GM06990 (cell line): Measurements from ENCODE around the gene PDXDC1.
"Not testable (repeated sequence)": the region's sequence is repeated elsewhere in the genome, so short reads cannot be mapped to it uniquely, and the experiment has no call there.

Source experiments
- DNase-seq: peaks from one replicate; pipeline ENCODE4 v3.0.0-alpha.2; 2011; ENCODE audit not compliant: insufficient read length; ENCODE audit errors: extremely low read depth
- H3K27me3 ChIP-seq: replicated peaks from 2 replicates; pipeline ENCODE4 v1.6.0; 2011; ENCODE audit warnings: low read length; ENCODE audit not compliant: control insufficient read depth, insufficient read depth
- H3K36me3 ChIP-seq: 2 replicates; pipeline ENCODE4 v1.5.1; 2011; ENCODE audit warnings: low read length; ENCODE audit not compliant: control insufficient read depth, insufficient read depth
- H3K4me3 ChIP-seq: replicated peaks from 2 replicates; pipeline ENCODE4 v1.5.1; 2011; ENCODE audit warnings: low read depth, mild to moderate bottlenecking, control low read depth, low read length

PDXDC1 gene

DNA sequence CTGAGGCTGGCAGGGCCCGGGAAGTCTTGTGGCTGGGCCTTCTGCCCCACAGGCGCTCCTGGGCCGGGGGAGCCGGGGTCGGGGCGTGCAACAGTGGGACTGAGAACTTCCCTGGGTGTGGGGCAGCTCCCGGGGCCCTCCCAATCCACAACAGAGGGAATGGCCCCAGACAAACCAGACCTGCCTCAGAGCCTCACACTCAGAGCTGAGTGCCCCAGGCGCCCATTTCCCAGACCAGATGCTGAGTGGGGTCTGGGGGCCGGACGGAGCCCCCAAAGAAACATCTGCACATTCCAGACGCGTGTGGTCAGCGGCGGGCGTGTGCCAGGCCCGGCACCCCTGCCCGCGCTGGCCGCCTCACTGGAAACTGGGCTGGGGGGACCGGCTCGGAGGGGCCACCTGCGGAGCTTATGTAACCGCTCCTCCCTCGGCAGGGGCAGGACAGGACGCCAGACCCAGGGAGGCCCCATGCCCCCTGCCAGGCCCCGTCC, 168.8 kb downstream of the PDXDC1 start:
- H3K27me3 ChIP-seq, DNase-seq, H3K4me3 ChIP-seq, H3K36me3 ChIP-seq: not testable (repeated sequence)

GRCh38 chr16:15144092-15144631, 169.3 kb downstream of the PDXDC1 start:
- not testable (repeated sequence) for H3K4me3 ChIP-seq, DNase-seq, H3K27me3 ChIP-seq, H3K36me3 ChIP-seq

DNA sequence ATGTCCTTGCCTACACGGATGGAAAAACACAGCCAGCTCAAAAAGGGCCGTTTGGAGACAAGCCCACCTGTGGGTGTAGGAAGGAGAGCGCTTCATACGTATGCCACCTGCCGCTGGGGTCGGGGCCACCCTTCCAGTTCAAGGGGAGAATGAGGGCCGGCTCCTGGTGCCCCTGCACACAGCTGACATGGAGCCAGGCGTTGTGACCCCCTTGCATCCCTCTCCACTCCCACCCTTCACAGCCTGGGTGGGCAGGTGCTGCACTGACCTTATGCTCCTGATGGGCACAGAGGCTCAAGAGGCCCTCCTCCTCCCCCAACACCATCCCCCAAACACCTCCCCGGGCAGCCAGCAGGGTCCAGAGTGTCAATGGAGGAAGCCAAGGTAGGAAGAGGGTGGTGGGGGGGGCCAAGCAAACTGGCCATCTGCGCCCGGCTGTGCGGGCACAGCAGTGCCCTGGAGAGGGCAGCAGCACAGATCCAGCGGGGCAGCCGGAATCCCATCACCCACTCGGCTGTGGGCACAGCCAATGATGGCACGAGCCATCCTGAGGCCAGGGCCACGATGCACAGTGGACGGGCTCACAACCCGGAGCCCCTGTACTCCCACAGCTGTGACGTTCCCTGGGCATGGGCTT, 170.1 kb downstream of the PDXDC1 start:
- not testable (repeated sequence) for H3K27me3 ChIP-seq, DNase-seq, H3K4me3 ChIP-seq, H3K36me3 ChIP-seq

- not testable (repeated sequence) for H3K36me3 ChIP-seq, DNase-seq, H3K4me3 ChIP-seq, H3K27me3 ChIP-seq
Measured at GRCh38 chr16:15145418-15146263, 170.8 kb downstream of the PDXDC1 start.

- H3K36me3 ChIP-seq, DNase-seq, H3K4me3 ChIP-seq, H3K27me3 ChIP-seq: not testable (repeated sequence)
Measured at GRCh38 chr16:15146264-15146662, 171.4 kb downstream of the PDXDC1 start.

GRCh38 chr16:15148831-15149230, 174.0 kb downstream of the PDXDC1 start:
- H3K4me3 ChIP-seq, H3K27me3 ChIP-seq, H3K36me3 ChIP-seq, DNase-seq: not testable (repeated sequence)

DNA sequence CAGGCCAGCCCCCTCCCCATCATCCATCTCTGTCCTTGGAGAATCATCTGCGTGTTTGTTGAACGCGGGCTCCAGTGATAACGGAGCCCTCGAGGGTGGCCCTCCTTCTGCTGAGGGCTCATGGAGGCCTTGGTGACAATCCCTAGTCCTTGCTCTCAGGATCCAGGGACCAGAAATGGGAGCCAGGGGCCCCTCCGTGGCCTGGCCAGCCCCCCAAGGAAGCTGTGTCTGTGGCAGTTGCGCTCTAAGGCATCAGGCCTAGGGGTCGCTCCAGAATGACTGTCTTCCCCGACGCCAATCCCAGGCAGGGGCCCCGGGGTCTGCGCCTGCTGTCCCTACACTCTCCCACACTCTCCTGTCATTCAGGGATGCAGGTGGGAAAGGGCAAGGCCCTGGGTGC, 174.4 kb downstream of the PDXDC1 start:
- not testable (repeated sequence) for H3K4me3 ChIP-seq, DNase-seq, H3K27me3 ChIP-seq, H3K36me3 ChIP-seq

DNA sequence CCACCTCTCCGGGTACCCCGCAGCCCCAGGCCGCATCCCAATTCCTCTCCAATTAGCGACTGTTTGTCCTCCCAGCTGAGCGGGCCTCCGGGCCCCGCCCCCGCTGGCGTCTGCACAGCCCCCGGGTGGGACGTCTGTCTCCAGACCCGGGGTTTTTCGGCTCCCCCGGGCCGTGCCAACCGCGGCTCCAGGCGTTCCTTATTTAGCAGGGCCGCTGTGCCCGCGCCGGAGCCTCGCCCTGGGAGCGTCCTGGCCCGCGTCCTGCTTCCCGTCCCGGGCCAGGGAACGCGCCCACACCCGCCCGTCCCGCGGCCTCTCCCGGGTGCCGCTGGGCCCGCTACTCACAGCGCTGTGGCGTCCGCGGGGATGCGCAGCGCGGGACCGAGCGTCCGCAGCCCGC, 179.2 kb downstream of the PDXDC1 start:
- H3K4me3 ChIP-seq: peak overlapping the region; percentile 57
- not testable (repeated sequence) for DNase-seq, H3K27me3 ChIP-seq, H3K36me3 ChIP-seq

- peak overlapping the region; percentile 35 for H3K4me3 ChIP-seq
- not testable (repeated sequence) for H3K27me3 ChIP-seq, H3K36me3 ChIP-seq
- DNase-seq: peak; percentile 90
Measured at GRCh38 chr16:15154650-15155562, 180.1 kb downstream of the PDXDC1 start.

DNA sequence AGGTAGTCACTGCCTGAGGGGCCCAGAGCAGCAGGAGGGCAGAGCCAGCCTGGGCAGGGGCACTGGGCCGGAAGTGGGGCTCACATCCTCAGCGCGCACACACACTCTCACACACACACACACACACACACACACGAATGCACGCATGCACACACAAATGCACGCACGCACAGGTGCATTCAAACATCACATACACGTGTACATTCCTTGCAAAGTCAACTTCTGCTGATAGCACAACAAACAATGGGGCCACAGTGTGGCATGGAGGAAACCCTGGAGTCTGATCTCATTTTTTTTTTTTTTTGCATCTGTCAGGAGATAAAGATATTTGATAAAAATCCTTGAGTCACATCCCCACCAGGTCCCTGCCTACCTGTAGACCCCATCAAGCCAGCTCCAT, 182.8 kb downstream of the PDXDC1 start:
- not testable (repeated sequence) for H3K4me3 ChIP-seq, H3K27me3 ChIP-seq, DNase-seq, H3K36me3 ChIP-seq

GRCh38 chr16:15159671-15160070, 184.8 kb downstream of the PDXDC1 start:
- not testable (repeated sequence) for DNase-seq, H3K27me3 ChIP-seq, H3K36me3 ChIP-seq, H3K4me3 ChIP-seq

DNA sequence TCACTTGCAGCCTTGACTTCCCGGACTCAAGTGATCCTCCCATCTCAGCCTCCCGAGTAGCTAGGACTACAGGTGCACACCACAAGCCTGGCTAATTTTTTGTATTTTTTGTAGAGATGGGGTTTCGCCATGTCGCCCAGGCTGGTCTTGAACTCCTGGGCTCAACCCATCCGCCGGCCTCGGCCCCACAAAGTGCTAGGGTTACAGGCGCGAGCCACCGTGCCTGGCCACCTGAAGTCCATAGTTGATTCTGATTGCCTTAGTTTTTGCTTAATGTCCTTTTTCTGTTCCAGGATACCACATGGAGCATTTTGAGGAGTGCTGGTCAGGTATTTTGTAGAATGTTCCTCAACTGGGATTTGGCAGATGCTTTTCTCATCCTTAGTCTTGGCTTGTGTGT, 185.7 kb downstream of the PDXDC1 start:
- not testable (repeated sequence) for H3K4me3 ChIP-seq, DNase-seq, H3K27me3 ChIP-seq, H3K36me3 ChIP-seq

DNA sequence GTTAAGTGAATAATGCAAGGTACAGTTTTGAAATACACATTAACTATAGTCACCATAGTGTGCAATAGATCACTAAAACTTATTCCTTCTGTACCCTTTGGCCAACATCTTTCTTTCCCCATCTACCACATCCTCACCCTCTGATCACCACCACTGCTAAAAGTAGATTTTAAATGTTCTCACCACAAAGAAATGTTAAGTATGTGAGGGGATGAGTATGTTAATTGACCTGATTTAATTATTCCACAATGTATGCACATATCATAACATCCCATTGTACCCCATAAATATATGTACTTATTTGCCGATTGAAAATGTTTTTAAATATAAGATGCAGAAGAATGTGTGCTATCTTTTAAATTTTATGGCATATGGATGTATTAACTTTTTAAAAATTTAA, 188.2 kb downstream of the PDXDC1 start:
- not testable (repeated sequence) for DNase-seq, H3K4me3 ChIP-seq, H3K36me3 ChIP-seq

More for the DNA sequence above, 188.2 kb downstream of the PDXDC1 start:
- not testable (repeated sequence) for H3K27me3 ChIP-seq
